ENCODE data around the gene CLIP1. TPM values are rescaled to one million over a fixed set of nuclear protein-coding genes. Genes with fewer than 3 reads are reported as not detected.

The CLIP1 gene
- total RNA-seq, 2 experiments from 2014 or later: 11.2 to 25.6 TPM

GRCh38 chr12:122238861-122239260 is 183.6 kb downstream of the CLIP1 start:
- Histone ChIP-seq H3K9me3 (ENCODE audit: low read length) (no peaks in the 10 kb centered on the region), H3K79me2 (ENCODE audit: insufficient read depth, low read depth, low read length) (no peaks in the 10 kb centered on the region), H2AFZ (ENCODE audit: low read length) (no peak overlapping the region), H3K27ac (ENCODE audit: low read depth, low read length, poor library complexity, severe bottlenecking) (no peak overlapping the region), H3K36me3 (ENCODE audit: insufficient read depth, low read length) (peaks cover 49% of the 10 kb centered on the region), H4K20me1 (ENCODE audit: insufficient read depth, low read length) (no peaks in the 10 kb centered on the region), H3K4me3 (ENCODE audit: low read depth, low read length, poor library complexity, severe bottlenecking) (no peak overlapping the region), H3K9me2 (ENCODE audit: insufficient read depth, low read length) (no peaks in the 10 kb centered on the region), H3K4me2 (ENCODE audit: low read length) (no peak overlapping the region), H3K4me1 (ENCODE audit: insufficient read depth, low read length, poor library complexity, severe bottlenecking) (no peaks in the 10 kb centered on the region)
- intact Hi-C loops (cut with micrococcal nuclease; ENCODE audit: unreplicated experiment): no loop called here
- TF ChIP-seq CTCF (conservative IDR thresholded peaks at IDR 0.05; ENCODE audit: low read length) (no peak), EZH2phosphoT487 (IDR thresholded peaks at IDR 0.05; ENCODE audit: borderline replicate concordance, low read depth, low read length) (no peak)
- DNase-seq (ENCODE audit: low spot score): no peak
- CTCF ChIA-PET (ENCODE audit: unreplicated experiment): no interaction called here
- no TSS peak for BruUV-seq (replicated peaks)
- POLR2A ChIA-PET: interaction anchor here (0.5 to 1.0 kb wide), 3 partner anchors 73 to 440 kb away, joined by 3 read pairs; no protein-coding TSS in a partner anchor

- H3K79me2 ChIP-seq (ENCODE audit: insufficient read depth, low read depth, low read length): no peaks in the 10 kb centered on the region
- H4K20me1 ChIP-seq (ENCODE audit: insufficient read depth, low read length): no peaks in the 10 kb centered on the region
- no peak for TF ChIP-seq CTCF (conservative IDR thresholded peaks at IDR 0.05; ENCODE audit: low read length)
- no peak for TF ChIP-seq EZH2phosphoT487 (IDR thresholded peaks at IDR 0.05; ENCODE audit: borderline replicate concordance, low read depth, low read length)
- ChIA-PET CTCF (ENCODE audit: unreplicated experiment) (no interaction called here), POLR2A (interaction anchor here (1.0 kb wide), 1 partner anchor 16 kb away, joined by 6 read pairs; no protein-coding TSS in a partner anchor)
- no peaks in the 10 kb centered on the region for H3K9me3 ChIP-seq (ENCODE audit: low read length)
- H2AFZ ChIP-seq (ENCODE audit: low read length): no peak overlapping the region
- H3K4me3 ChIP-seq (ENCODE audit: low read depth, low read length, poor library complexity, severe bottlenecking): no peak overlapping the region
- H3K27ac ChIP-seq (ENCODE audit: low read depth, low read length, poor library complexity, severe bottlenecking): no peak overlapping the region
- no peak for DNase-seq (ENCODE audit: low spot score)
- H3K9me2 ChIP-seq (ENCODE audit: insufficient read depth, low read length): no peaks in the 10 kb centered on the region
- intact Hi-C loops (cut with micrococcal nuclease; ENCODE audit: unreplicated experiment): no loop called here
- no peak overlapping the region for H3K4me2 ChIP-seq (ENCODE audit: low read length)
- H3K36me3 ChIP-seq (ENCODE audit: insufficient read depth, low read length): peaks cover 66% of the 10 kb centered on the region
- BruUV-seq (replicated peaks): no TSS peak
- no peaks in the 10 kb centered on the region for H3K4me1 ChIP-seq (ENCODE audit: insufficient read depth, low read length, poor library complexity, severe bottlenecking)
Observed at GRCh38 chr12:122235741-122236140, 186.7 kb downstream of the CLIP1 start.

GRCh38 chr12:122232691-122233090 is 189.8 kb downstream of the CLIP1 start:
- Histone ChIP-seq H2AFZ (ENCODE audit: low read length) (no peak overlapping the region), H3K79me2 (ENCODE audit: insufficient read depth, low read depth, low read length) (no peaks in the 10 kb centered on the region), H3K27ac (ENCODE audit: low read depth, low read length, poor library complexity, severe bottlenecking) (no peak overlapping the region), H3K4me2 (ENCODE audit: low read length) (no peak overlapping the region), H3K9me3 (ENCODE audit: low read length) (no peaks in the 10 kb centered on the region), H4K20me1 (ENCODE audit: insufficient read depth, low read length) (no peaks in the 10 kb centered on the region), H3K4me3 (ENCODE audit: low read depth, low read length, poor library complexity, severe bottlenecking) (no peak overlapping the region), H3K4me1 (ENCODE audit: insufficient read depth, low read length, poor library complexity, severe bottlenecking) (no peaks in the 10 kb centered on the region), H3K36me3 (ENCODE audit: insufficient read depth, low read length) (peaks cover 49% of the 10 kb centered on the region), H3K9me2 (ENCODE audit: insufficient read depth, low read length) (no peaks in the 10 kb centered on the region)
- ChIA-PET CTCF (ENCODE audit: unreplicated experiment) (no interaction called here), POLR2A (interaction anchor here (0.6 kb wide), 1 partner anchor 16 kb away, joined by 3 read pairs; no protein-coding TSS in a partner anchor)
- DNase-seq (ENCODE audit: low spot score): no peak
- intact Hi-C loops (cut with micrococcal nuclease; ENCODE audit: unreplicated experiment): no loop called here
- no TSS peak for BruUV-seq (replicated peaks)
- TF ChIP-seq EZH2phosphoT487 (IDR thresholded peaks at IDR 0.05; ENCODE audit: borderline replicate concordance, low read depth, low read length): no peak
- TF ChIP-seq CTCF (conservative IDR thresholded peaks at IDR 0.05; ENCODE audit: low read length): no peak
